GM12878 (cell line): Measurements from ENCODE around the gene TBPL2. TPM values are rescaled to one million over a fixed set of nuclear protein-coding genes. Genes with fewer than 3 reads are reported as not detected.

Experiments
- BCL11A ChIP-seq: IDR thresholded peaks from 2 replicates; pipeline ENCODE4 v1.6.1; 2011; ENCODE audit warnings: low read depth, low read length
- CREM ChIP-seq: IDR thresholded peaks from 2 replicates; pipeline ENCODE4 v1.6.1; 2014; ENCODE audit warnings: antibody characterized with exemption, low read depth
- EP300 ChIP-seq, 2 experiments: fragments of 150-350 bp in 1 of 2; IDR thresholded peaks; 2 replicates each; pipeline ENCODE4 v1.6.1; 2011 to 2012; ENCODE audit warnings: low read depth in 2 of 2, low read length in 2 of 2, borderline replicate concordance in 1 of 2, improper control_type of control experiment in 1 of 2, inconsistent platforms in 1 of 2; ENCODE audit not compliant: control insufficient read depth in 1 of 2
- EZH2 ChIP-seq: IDR thresholded peaks from 2 replicates; pipeline ENCODE4 v1.6.1; 2012; ENCODE audit warnings: low read depth, mild to moderate bottlenecking, control low read depth, inconsistent platforms, low read length, borderline replicate concordance; ENCODE audit not compliant: control insufficient read depth
- FOXM1 ChIP-seq: IDR thresholded peaks from 2 replicates; pipeline ENCODE4 v1.6.1; 2012; ENCODE audit warnings: low read depth, mild to moderate bottlenecking, inconsistent platforms, low read length, moderate library complexity
- GABPA ChIP-seq: IDR thresholded peaks from 2 replicates; pipeline ENCODE4 v1.6.1; 2014; ENCODE audit warnings: antibody characterized with exemption, low read depth, mild to moderate bottlenecking, inconsistent platforms
- HDAC6 ChIP-seq: fragments of 200-600 bp; sonication (generic); IDR thresholded peaks from one replicate; pipeline ENCODE4 v1.8.0; 2017; ENCODE audit warnings: antibody characterized with exemption; ENCODE audit not compliant: unreplicated experiment
- IKZF1 ChIP-seq: fragments of 450-650 bp; conservative IDR thresholded peaks from 2 replicates; pipeline ENCODE4 v1.6.1; 2017; ENCODE audit warnings: antibody characterized with exemption, mild to moderate bottlenecking
- IKZF2 ChIP-seq, 2 experiments: fragments of 450-650 bp; IDR thresholded peaks; 2 replicates each; pipeline ENCODE4 v1.6.1; 2017; ENCODE audit warnings: mild to moderate bottlenecking in 2 of 2, moderate library complexity in 2 of 2
- MTA2 ChIP-seq: fragments of 450-650 bp; IDR thresholded peaks from 2 replicates; pipeline ENCODE4 v1.6.1; 2016; ENCODE audit warnings: low read depth, mild to moderate bottlenecking, moderate library complexity
- MTA3 ChIP-seq: IDR thresholded peaks from 2 replicates; pipeline ENCODE4 v1.6.1; 2012; ENCODE audit warnings: low read length, inconsistent platforms, borderline replicate concordance
- NFIC ChIP-seq: IDR thresholded peaks from 2 replicates; pipeline ENCODE4 v1.6.1; 2012; ENCODE audit warnings: low read depth, mild to moderate bottlenecking, inconsistent platforms, low read length, moderate library complexity
- NFXL1 ChIP-seq: fragments of 450-650 bp; IDR thresholded peaks from 2 replicates; pipeline ENCODE4 v1.6.1; 2017; ENCODE audit warnings: antibody characterized with exemption, mild to moderate bottlenecking, borderline replicate concordance
- POLR2AphosphoS5 ChIP-seq: IDR thresholded peaks from 2 replicates; pipeline ENCODE4 v1.6.1; 2011; ENCODE audit warnings: mild to moderate bottlenecking, low read length, inconsistent platforms
- PRDM15 ChIP-seq: fragments of 450-650 bp; formaldehyde crosslinking; IDR thresholded peaks from 2 replicates; pipeline ENCODE4 v1.4.0; 2020; ENCODE audit warnings: mild to moderate bottlenecking, moderate library complexity
- RELA ChIP-seq: fragments of 450-650 bp; IDR thresholded peaks from 2 replicates; pipeline ENCODE4 v1.8.0; 2014; ENCODE audit warnings: borderline replicate concordance; ENCODE audit not compliant: partially characterized antibody
- SMC3 ChIP-seq: IDR thresholded peaks from 2 replicates; pipeline ENCODE4 v1.6.1; 2011; ENCODE audit warnings: low read length, improper control_type of control experiment, borderline replicate concordance
- SREBF1 ChIP-seq: IDR thresholded peaks from 2 replicates; pipeline ENCODE4 v1.6.1; 2012; ENCODE audit warnings: mild to moderate bottlenecking, low read length
- SREBF2 ChIP-seq: IDR thresholded peaks from 2 replicates; pipeline ENCODE4 v1.6.1; 2012; ENCODE audit warnings: mild to moderate bottlenecking, low read length
- SUPT20H ChIP-seq: IDR thresholded peaks from 2 replicates; pipeline ENCODE4 v1.6.1; 2011; ENCODE audit warnings: low read depth, mild to moderate bottlenecking, low read length, moderate library complexity, borderline replicate concordance; ENCODE audit not compliant: control insufficient read depth
- WRNIP1 ChIP-seq: IDR thresholded peaks from 2 replicates; pipeline ENCODE4 v1.6.1; 2011; ENCODE audit warnings: low read depth, low read length, improper control_type of control experiment, borderline replicate concordance
- polyA plus RNA-seq, 11 experiments: library from polyadenylated mRNA; depleted of rRNA in 4 of 11; unstranded in 6 of 11; stranded (reverse) in 5 of 11; fragments of >200 nt; fragmentation: Nextera tagmentation in 4 of 11; fragmentation: Illumina TruSeq in 1 of 11; extraction: Ambion mirVana in 4 of 11; extraction: Trizol in 1 of 11; gene quantifications; 1 replicate in 1 of 11; 2 replicates in 10 of 11; pipeline versions ENCODE4 v1.2.1 to v1.2.3, GENCODE V29; 2011 to 2016; ENCODE audit warnings: inconsistent platforms in 2 of 11, missing spikeins in 2 of 11, low read depth in 1 of 11
- total RNA-seq, 4 experiments: library from RNA; depleted of rRNA in 3 of 4; stranded (reverse); fragments of >200 nt in 3 of 4; fragmentation: Illumina TruSeq in 1 of 4; extraction: Trizol in 1 of 4; gene quantifications; 2 replicates each; pipeline versions ENCODE4 v1.2.1 to v1.2.3, GENCODE V29; 2013 to 2021
- TF ChIP-seq, protein P1 (sequence below): IDR thresholded peaks from 2 replicates; pipeline ENCODE4 v1.6.1; 2011; ENCODE audit warnings: borderline replicate concordance, low read depth, mild to moderate bottlenecking, moderate library complexity, mixed read lengths, low read length; ENCODE audit not compliant: insufficient read depth; ENCODE audit errors: extremely low read length
- TF ChIP-seq, protein P2 (sequence below): IDR thresholded peaks from 2 replicates; pipeline ENCODE4 v1.6.1; 2011; ENCODE audit warnings: borderline replicate concordance, low read depth, mild to moderate bottlenecking, moderate library complexity, low read length; ENCODE audit not compliant: insufficient read depth, poor library complexity, severe bottlenecking
- TF ChIP-seq, protein P3 (sequence below): IDR thresholded peaks from 2 replicates; pipeline ENCODE4 v1.6.1; 2012; ENCODE audit warnings: low read depth, low read length, improper control_type of control experiment

TBPL2 gene
- total and polyA plus RNA-seq, 10 of the 15 experiments (the other 5 are each of a cell fraction or from before 2014, with no cell fraction given), result 0.41 TPM; not detected in 9

- no peak for TF ChIP-seq SUPT20H
- TF ChIP-seq, protein P1, sequence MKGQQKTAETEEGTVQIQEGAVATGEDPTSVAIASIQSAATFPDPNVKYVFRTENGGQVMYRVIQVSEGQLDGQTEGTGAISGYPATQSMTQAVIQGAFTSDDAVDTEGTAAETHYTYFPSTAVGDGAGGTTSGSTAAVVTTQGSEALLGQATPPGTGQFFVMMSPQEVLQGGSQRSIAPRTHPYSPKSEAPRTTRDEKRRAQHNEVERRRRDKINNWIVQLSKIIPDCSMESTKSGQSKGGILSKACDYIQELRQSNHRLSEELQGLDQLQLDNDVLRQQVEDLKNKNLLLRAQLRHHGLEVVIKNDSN, result no peak
- TF ChIP-seq SMC3, result no peak
- peak; percentile 88; the same call in 1 of the 2 replicates for TF ChIP-seq FOXM1
- peak; percentile 76 to 80 for TF ChIP-seq IKZF2 (IDR thresholded peaks at IDR 0.05)
- TF ChIP-seq MTA2, result peak; percentile 98
- no peak for TF ChIP-seq NFXL1
- peak; percentile 61 to 79; a peak in 3 of 4 replicates for TF ChIP-seq EP300 (IDR thresholded peaks at IDR 0.05; ENCODE audit: borderline replicate concordance in 1 of 2, control insufficient read depth in 1 of 2, low read depth in 2 of 2, low read length in 2 of 2)
- peak; percentile 67 for TF ChIP-seq IKZF1
- no peak for TF ChIP-seq PRDM15
- TF ChIP-seq NFIC, result peak; percentile 96
- peak; percentile 11 for TF ChIP-seq RELA
- TF ChIP-seq CREM, result peak; percentile 81
- TF ChIP-seq MTA3, result peak; percentile 53; the same call in 1 of the 2 replicates
- TF ChIP-seq WRNIP1, result no peak
- no peak for TF ChIP-seq SREBF2
- TF ChIP-seq GABPA, result peak; percentile 67; the same call in 1 of the 2 replicates
- TF ChIP-seq POLR2AphosphoS5, result no peak
- TF ChIP-seq, protein P2, sequence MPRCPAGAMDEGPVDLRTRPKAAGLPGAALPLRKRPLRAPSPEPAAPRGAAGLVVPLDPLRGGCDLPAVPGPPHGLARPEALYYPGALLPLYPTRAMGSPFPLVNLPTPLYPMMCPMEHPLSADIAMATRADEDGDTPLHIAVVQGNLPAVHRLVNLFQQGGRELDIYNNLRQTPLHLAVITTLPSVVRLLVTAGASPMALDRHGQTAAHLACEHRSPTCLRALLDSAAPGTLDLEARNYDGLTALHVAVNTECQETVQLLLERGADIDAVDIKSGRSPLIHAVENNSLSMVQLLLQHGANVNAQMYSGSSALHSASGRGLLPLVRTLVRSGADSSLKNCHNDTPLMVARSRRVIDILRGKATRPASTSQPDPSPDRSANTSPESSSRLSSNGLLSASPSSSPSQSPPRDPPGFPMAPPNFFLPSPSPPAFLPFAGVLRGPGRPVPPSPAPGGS, result peak; percentile 47
- peak; percentile 90 for TF ChIP-seq BCL11A
- no peak for TF ChIP-seq HDAC6
- no peak for TF ChIP-seq EZH2
- TF ChIP-seq, protein P3, sequence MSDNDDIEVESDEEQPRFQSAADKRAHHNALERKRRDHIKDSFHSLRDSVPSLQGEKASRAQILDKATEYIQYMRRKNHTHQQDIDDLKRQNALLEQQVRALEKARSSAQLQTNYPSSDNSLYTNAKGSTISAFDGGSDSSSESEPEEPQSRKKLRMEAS, result no peak
- no peak for TF ChIP-seq SREBF1
Observed at GRCh38 chr14:55458800-55459515, 18.5 kb upstream of the TBPL2 start (continued).
